Left colon (tissue), 2 donors: ENCODE measurements around the gene NEMP2. TPM values are rescaled to one million over a fixed set of nuclear protein-coding genes. Genes with fewer than 3 reads are reported as not detected.
A peak's percentile ranks its signal among the peaks of the same experiment; 100 is the strongest.

Experiments used
- ATAC-seq: fragments of 200-7000 bp; cut with Tn5 transposase; one replicate; pipeline ENCODE4 v1.9.1; 2020; ENCODE audit warnings: mild to moderate bottlenecking, moderate library complexity
- DNase-seq, 2 donors: peaks; one replicate each; pipeline ENCODE4 v3.0.0-alpha.2; 2020
- intact Hi-C, 2 donors: fragments of 100-400 bp; cut with DNase I in 1 of 2; cut with micrococcal nuclease in 1 of 2; formaldehyde crosslinking; loops; one replicate each; pipeline versions ENCODE4 v1.11.2 to v1.14.0; 2022; cut with DNase I, micrococcal nuclease
- total RNA-seq, 2 donors: library from RNA; stranded (reverse); fragmentation: NEBNext Ultra II Directional; extraction: Animal tissue kit (Norgen Biotek cat#: 25700); gene quantifications; one replicate each; pipeline ENCODE4 v1.2.1, GENCODE V29; 2021
- donor health status: DM: no; HTN: no; CAD: no.
- donor health status: DM: yes; HTN: yes; CAD: no.

Gene NEMP2
- total RNA-seq, 2 donors from 2014 or later, result 2.6 to 3.1 TPM

DNA sequence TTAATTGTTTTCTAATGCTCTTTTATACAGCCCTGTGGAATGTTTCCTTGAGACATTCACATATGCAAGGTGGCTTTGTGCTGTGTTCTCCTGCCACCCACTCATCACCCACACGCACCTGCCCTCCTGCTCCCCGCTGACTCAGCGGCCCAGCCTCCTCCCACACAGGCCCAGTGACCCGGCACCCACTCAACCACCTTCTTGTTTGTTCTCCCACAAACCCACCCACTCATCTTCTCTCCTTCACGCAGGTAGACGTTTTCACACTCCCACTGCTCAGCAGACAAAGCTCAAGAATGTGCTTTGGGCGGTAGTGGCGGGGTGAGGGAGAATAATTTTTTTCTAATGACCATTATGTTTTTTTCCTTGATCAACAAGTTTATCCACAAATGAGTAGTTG is 28.6 kb upstream of the NEMP2 start:
- intact Hi-C loops, result no loop called here
- DNase-seq, result no peak
- ATAC-seq, result no peak

GRCh38 chr2:190562121-190562520 is 27.6 kb upstream of the NEMP2 start:
- DNase-seq, result no peak
- peak; percentile 71 for ATAC-seq
- intact Hi-C loops, result no loop called here

- ATAC-seq, result peak; percentile 67
- no peak for DNase-seq
Measured at GRCh38 chr2:190561094-190561493, 26.6 kb upstream of the NEMP2 start.

GRCh38 chr2:190554357-190555006 is 20.0 kb upstream of the NEMP2 start:
- DNase-seq (peak in 1 of 2 donors; percentile 24), ATAC-seq (peak; percentile 49)
- intact Hi-C loops, result no loop called here

More at GRCh38 chr2:190561094-190561493, 26.6 kb upstream of the NEMP2 start:
- intact Hi-C loops, result no loop called here

DNA sequence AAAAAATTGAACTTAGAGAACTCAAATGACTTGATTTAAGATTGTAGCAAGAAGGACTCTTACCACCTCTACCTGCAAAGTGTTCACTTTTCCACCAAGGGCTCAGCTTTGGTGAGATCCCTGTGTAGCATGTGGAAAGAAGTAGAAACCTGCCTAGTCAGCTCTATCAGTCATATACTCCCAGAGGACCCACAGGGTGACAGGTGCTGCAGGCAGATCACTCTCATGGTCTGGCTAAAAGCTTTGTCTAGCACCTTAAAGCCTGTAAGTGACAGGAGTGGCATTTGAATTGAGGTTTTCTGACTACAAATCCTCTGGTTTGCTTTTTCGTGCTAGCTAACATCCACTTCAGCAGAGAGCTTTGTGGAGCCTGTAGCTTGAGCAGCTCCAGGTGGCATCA is 18.7 kb upstream of the NEMP2 start:
- ATAC-seq (no peak), DNase-seq (no peak)
- intact Hi-C loops, result no loop called here

DNA sequence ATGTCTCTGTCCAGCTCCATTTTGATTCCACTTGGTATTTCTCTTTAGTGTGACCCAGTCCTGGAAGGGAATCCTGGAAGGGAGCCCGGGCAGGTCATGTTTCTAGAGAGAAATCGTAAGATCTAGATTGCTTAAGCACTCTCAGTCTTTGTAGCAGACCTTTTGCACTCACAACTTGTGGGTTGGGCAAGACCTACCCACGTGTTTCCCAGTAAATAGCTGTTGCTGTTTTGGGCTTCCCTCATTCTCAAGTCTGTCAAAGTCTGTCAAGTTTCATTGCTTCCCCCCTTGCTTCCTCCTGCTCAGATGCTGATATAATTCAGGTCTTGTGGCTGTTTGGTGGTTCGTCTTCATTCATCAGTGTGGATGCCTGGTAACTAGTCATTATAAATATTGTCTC is 17.4 kb upstream of the NEMP2 start:
- ATAC-seq, result no peak
- DNase-seq, result no peak
- intact Hi-C loops, result no loop called here

GRCh38 chr2:190550137-190550536 is 15.6 kb upstream of the NEMP2 start:
- intact Hi-C loops, result no loop called here
- ATAC-seq (no peak), DNase-seq (no peak)

DNA sequence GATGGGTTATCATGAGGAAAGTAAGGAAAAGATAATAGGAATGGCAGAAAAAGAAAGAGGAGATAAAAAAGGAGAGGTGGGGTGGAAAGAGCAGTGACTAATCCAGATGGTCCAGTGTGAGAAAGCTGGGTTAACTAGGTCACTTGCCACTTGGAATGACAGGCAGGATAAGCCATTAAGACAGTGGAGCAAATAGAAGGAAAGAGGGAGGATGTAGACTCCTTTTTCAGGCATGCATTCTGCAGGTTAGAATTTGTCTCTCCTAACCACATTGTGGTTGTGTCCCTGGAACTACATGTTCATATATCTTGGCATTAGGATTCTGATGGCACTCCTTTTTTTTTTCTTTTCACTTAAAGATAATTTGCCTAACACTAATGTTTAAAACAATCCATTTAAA is 13.4 kb upstream of the NEMP2 start:
- ATAC-seq, result no peak
- intact Hi-C loops, result loop anchor here in 1 of 2 donors (10.0 kb wide), 1 partner anchor 107 kb away; no protein-coding TSS in a partner anchor

GRCh38 chr2:190546734-190547133 is 12.2 kb upstream of the NEMP2 start:
- no peak for ATAC-seq
- no peak for DNase-seq
- intact Hi-C loops, result loop anchor here in 1 of 2 donors (10.0 kb wide), 1 partner anchor 108 kb away; no protein-coding TSS in a partner anchor

More for the DNA sequence above, 13.4 kb upstream of the NEMP2 start:
- no peak for DNase-seq

GRCh38 chr2:190545555-190546385 is 11.2 kb upstream of the NEMP2 start:
- DNase-seq (no peak), ATAC-seq (no peak)
- intact Hi-C loops, result loop anchor here in 1 of 2 donors (10.0 kb wide), 1 partner anchor 109 kb away; no protein-coding TSS in a partner anchor

DNA sequence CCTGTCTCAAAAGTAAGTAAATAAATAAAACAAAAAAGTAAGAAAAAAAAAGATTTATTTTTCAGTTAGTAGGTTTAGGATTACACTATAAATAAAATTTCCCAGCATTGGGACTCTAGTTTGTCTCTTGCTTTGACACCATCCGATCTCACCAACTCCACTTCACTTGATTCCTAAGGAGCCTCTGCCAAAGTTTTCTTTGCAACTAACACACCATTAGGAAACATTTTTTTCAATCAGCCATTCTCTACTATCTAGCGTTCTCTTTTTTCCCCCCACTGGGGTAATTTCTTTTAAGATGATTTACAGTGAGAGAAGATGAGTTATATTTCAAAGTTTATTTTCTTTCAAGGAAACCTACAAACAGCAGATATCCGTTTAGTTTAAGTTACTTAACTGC is 10.6 kb upstream of the NEMP2 start:
- ATAC-seq, result no peak
- no peak for DNase-seq
- intact Hi-C loops, result loop anchor here in 1 of 2 donors (10.0 kb wide), 1 partner anchor 110 kb away; no protein-coding TSS in a partner anchor

GRCh38 chr2:190540048-190540447 is 5.5 kb upstream of the NEMP2 start:
- DNase-seq (no peak), ATAC-seq (no peak)
- intact Hi-C loops, result loop anchor here in 1 of 2 donors (10.0 kb wide), 1 partner anchor 115 kb away; no protein-coding TSS in a partner anchor

- DNase-seq (no peak), ATAC-seq (no peak)
- intact Hi-C loops, result no loop called here
Measured at GRCh38 chr2:190538201-190538600, 3.7 kb upstream of the NEMP2 start.

DNA sequence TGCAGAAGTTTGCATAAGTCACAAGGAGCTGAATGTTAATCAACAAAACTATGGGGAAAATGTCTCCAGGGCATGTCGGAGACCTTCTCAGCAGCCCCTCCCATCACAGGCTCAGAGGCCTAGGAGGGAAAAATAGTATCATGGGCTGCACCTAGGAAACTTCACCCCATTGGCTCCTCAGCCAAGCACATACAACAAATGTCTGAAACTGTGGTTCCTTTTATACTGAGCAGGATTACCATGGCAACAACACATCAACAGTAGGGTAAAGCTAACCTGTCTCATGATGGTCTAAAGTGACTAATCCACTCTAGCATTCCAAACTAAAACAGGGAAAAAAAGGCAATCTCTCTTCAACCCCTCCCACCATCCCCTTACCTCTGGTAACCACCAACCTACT is 3.2 kb upstream of the NEMP2 start:
- ATAC-seq (no peak), DNase-seq (no peak)
- intact Hi-C loops, result no loop called here

DNA sequence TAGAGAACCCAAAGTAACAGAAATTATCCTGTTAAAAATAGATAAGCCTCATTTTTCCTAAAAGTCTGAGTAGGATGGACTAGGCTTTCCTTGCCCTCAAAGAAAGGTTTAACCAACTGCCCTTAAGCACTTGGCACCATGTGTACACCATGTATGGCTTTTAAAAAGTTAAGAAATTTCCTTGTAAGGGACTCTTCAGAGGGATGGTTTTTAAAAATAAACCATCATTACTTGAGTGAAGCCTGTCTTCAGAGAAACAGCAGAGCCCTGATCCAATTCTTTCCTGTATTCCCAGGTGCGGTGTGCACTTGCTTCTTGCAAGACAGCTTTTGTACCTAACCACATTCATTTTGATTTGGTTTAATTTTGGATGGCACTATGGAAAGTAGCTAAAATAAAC is 1.1 kb upstream of the NEMP2 start:
- ATAC-seq, result no peak
- DNase-seq, result no peak
- intact Hi-C loops, result no loop called here

GRCh38 chr2:190535121-190535439 is 558 bp upstream of the NEMP2 start:
- ATAC-seq (no peak), DNase-seq (no peak)
- intact Hi-C loops, result no loop called here

DNA sequence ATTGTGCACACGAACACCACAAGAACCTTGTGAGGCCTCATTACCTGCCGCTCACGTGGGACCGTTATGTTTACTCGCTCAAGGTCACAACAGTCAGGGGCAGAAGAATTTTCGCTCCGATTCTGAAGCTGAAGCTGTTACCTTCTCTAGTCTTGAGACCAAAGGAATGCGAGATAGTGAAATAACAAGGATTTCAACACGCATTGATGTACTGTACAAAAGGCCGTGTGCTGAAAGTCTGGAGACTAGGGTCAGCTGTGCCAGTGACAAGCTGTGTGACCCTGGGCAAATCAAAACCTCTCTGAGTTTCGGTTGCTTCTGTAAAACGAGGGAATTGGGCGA is 583 bp downstream of the NEMP2 start:
- peak; percentile 23 for ATAC-seq
- DNase-seq, result peak; percentile 51 to 54
- intact Hi-C loops, result no loop called here

GRCh38 chr2:190533175-190533967 is 1.2 kb downstream of the NEMP2 start:
- DNase-seq (no peak), ATAC-seq (no peak)
- intact Hi-C loops, result no loop called here

- ATAC-seq (no peak), DNase-seq (no peak)
- intact Hi-C loops, result no loop called here
Measured at GRCh38 chr2:190532581-190532980, 1.9 kb downstream of the NEMP2 start.
